ENCODE data around the gene ZNF665. TPM values are rescaled to one million over a fixed set of nuclear protein-coding genes. Genes with fewer than 3 reads are reported as not detected.
"Not testable (repeated sequence)": the region's sequence is repeated elsewhere in the genome, so short reads cannot be mapped to it uniquely, and the experiment has no call there.

ZNF665 gene
- total RNA-seq, result 1 to 10 TPM; 5.0 to 5.6 TPM
- 8.7 TPM for polyA plus RNA-seq

GRCh38 chr19:53192771-53193534 is at the start of gene ZNF665:
ZNF665 (minus strand) TSS chr19:53193358; CDS start chr19:53182898, 10,460 bp downstream.
- Histone ChIP-seq H3K4me3 (ENCODE audit: low read length) (peak within 1 kb of the TSS; percentile 93), H3K27me3 (ENCODE audit: insufficient read depth, low read length, poor library complexity, severe bottlenecking) (no peaks in the 10 kb centered on the region), H3K9me3 (ENCODE audit: low read length) (peaks cover 4% of the 10 kb centered on the region), H3K27ac (ENCODE audit: low read depth, low read length) (peak within 1 kb of the TSS; percentile 68), H3K36me3 (ENCODE audit: insufficient read depth, low read length) (no peaks in the 10 kb centered on the region), H3K4me1 (ENCODE audit: insufficient read depth, low read length) (peaks cover 9% of the 10 kb centered on the region)
- Mint-ChIP-seq H3K9me3 (peaks cover 0 to 20% (median 18%) of the 10 kb centered on the region in 5 donors), H3K27me3 (peaks cover 0 to 3% of the 10 kb centered on the region in 2 donors), H3K27ac (peak within 1 kb of the TSS; percentile 78 to 98 (median 92)), H3K36me3 (peaks cover 7 to 29% (median 21%) of the 10 kb centered on the region in 3 donors), H3K4me3 (peak within 1 kb of the TSS; percentile 84 to 99 (median 95)), H3K4me1 (peaks cover 38 to 51% (median 43%) of the 10 kb centered on the region in 3 donors)
- ChIA-PET CTCF (no interaction called here), POLR2A (interaction anchor here (0.6 kb wide), 1 partner anchor 1081 kb away, joined by 8 read pairs; no protein-coding TSS in a partner anchor)
- peak; percentile 67 to 91 (median 79) for DNase-seq

GRCh38 chr19:53237114-53237777 is 44.1 kb upstream of the ZNF665 start:
- H3K27ac Mint-ChIP-seq, result no peak overlapping the region
- Histone ChIP-seq H3K27ac (ENCODE audit: low read depth, low read length) (no peak overlapping the region), H3K9me3 (ENCODE audit: low read length) (peaks cover 24% of the 10 kb centered on the region), H3K27me3 (ENCODE audit: insufficient read depth, low read length, poor library complexity, severe bottlenecking) (no peaks in the 10 kb centered on the region), H3K4me3 (ENCODE audit: low read length) (no peak overlapping the region), H3K4me1 (ENCODE audit: insufficient read depth, low read length) (no peaks in the 10 kb centered on the region), H3K36me3 (ENCODE audit: insufficient read depth, low read length) (no peaks in the 10 kb centered on the region)
- CTCF ChIA-PET, result no interaction called here
- H3K4me3 Mint-ChIP-seq, result no peak overlapping the region
- peaks cover 55 to 96% (median 87%) of the 10 kb centered on the region in 5 donors for H3K9me3 Mint-ChIP-seq
- DNase-seq, result no peak
- peaks cover 23 to 64% (median 55%) of the 10 kb centered on the region in 3 donors for H3K36me3 Mint-ChIP-seq
- H3K4me1 Mint-ChIP-seq, result no peaks in the 10 kb centered on the region
- POLR2A ChIA-PET, result no interaction called here
- peaks cover 0 to 5% of the 10 kb centered on the region in 2 donors for H3K27me3 Mint-ChIP-seq

DNA sequence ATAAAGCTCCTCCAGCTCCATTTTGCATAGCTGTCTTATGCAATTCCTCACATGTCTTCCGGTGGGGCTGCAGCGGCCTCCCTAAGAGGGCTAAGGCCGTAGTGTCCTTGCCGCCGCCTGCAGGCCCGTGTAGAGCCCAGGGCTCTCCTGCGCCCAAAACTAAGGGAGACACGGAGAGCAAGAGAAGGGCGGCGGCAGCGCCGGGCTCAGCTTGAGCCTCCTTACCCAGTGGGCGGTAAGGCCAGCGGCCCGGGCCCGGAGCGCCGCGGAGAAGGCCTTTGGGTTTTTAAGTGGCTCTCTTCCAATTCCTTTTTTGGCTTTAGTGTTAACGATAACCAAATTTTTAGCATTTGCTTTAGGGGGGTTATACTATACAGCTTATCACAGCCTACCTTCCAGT is 31.4 kb upstream of the ZNF665 start:
- Mint-ChIP-seq H3K4me3 (no peak overlapping the region), H3K9me3 (peaks cover 39 to 82% (median 72%) of the 10 kb centered on the region in 5 donors), H3K36me3 (peaks cover 6 to 33% (median 21%) of the 10 kb centered on the region in 3 donors), H3K27ac (no peak overlapping the region), H3K27me3 (no peaks in the 10 kb centered on the region), H3K4me1 (no peaks in the 10 kb centered on the region)
- CTCF ChIA-PET, result no interaction called here
- H3K9me3 ChIP-seq (ENCODE audit: low read length), result peaks cover 14% of the 10 kb centered on the region
- DNase-seq, result no peak
- no peaks in the 10 kb centered on the region for H3K27me3 ChIP-seq (ENCODE audit: insufficient read depth, low read length, poor library complexity, severe bottlenecking)
- no peak overlapping the region for H3K4me3 ChIP-seq (ENCODE audit: low read length)
- H3K27ac ChIP-seq (ENCODE audit: low read depth, low read length), result no peak overlapping the region
- H3K36me3 ChIP-seq (ENCODE audit: insufficient read depth, low read length), result no peaks in the 10 kb centered on the region
- H3K4me1 ChIP-seq (ENCODE audit: insufficient read depth, low read length), result no peaks in the 10 kb centered on the region
- POLR2A ChIA-PET, result no interaction called here

GRCh38 chr19:53222716-53223115 is 29.6 kb upstream of the ZNF665 start:
- POLR2A ChIA-PET; H3K27ac Mint-ChIP-seq; H3K27me3 Mint-ChIP-seq; DNase-seq; H3K4me1 ChIP-seq (ENCODE audit: insufficient read depth, low read length); H3K4me3 Mint-ChIP-seq; H3K36me3 ChIP-seq (ENCODE audit: insufficient read depth, low read length); H3K27ac ChIP-seq (ENCODE audit: low read depth, low read length); H3K4me1 Mint-ChIP-seq; H3K27me3 ChIP-seq (ENCODE audit: insufficient read depth, low read length, poor library complexity, severe bottlenecking); CTCF ChIA-PET; H3K4me3 ChIP-seq (ENCODE audit: low read length): not testable (repeated sequence)
- peaks cover 8 to 34% (median 29%) of the 10 kb centered on the region in 3 donors for H3K36me3 Mint-ChIP-seq
- peaks cover 44 to 82% (median 73%) of the 10 kb centered on the region in 5 donors for H3K9me3 Mint-ChIP-seq
- peaks cover 22% of the 10 kb centered on the region for H3K9me3 ChIP-seq (ENCODE audit: low read length)

DNA sequence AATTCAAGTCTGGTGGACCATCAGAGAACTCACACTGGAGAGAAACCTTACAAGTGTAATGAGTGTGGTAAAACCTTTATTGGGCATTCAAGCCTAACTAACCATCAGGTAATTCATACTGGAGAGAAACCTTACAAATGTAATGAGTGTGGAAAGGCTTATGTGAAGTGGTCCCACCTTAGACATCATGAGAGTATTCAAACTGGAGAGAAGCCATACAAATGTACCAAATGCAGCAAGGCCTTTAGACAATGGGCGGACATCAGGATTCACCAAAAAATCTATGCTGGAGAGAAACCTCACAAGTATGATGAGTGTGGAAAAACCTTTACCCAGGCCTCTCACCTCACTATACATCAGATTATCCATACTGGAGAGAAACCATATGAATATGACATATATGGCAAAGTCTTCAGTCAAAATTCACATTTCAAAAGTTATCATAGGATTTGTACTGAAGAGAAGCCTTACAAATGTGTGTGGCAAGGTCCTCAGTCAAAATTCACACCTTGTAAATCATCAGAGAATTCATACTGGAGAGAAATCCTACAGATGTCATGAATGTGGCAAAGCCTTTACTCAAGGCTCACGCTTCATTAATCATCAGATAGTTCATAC is 19.7 kb upstream of the ZNF665 start:
- CTCF ChIA-PET, result no interaction called here
- Mint-ChIP-seq H3K9me3 (peaks cover 50 to 97% (median 93%) of the 10 kb centered on the region in 5 donors), H3K4me3 (no peak overlapping the region), H3K36me3 (peaks cover 14 to 69% (median 64%) of the 10 kb centered on the region in 3 donors), H3K4me1 (no peaks in the 10 kb centered on the region), H3K27ac (no peak overlapping the region), H3K27me3 (no peaks in the 10 kb centered on the region)
- DNase-seq, result no peak
- Histone ChIP-seq H3K4me1 (ENCODE audit: insufficient read depth, low read length) (no peaks in the 10 kb centered on the region), H3K27ac (ENCODE audit: low read depth, low read length) (no peak overlapping the region), H3K36me3 (ENCODE audit: insufficient read depth, low read length) (peaks cover 12% of the 10 kb centered on the region), H3K9me3 (ENCODE audit: low read length) (peaks cover 86% of the 10 kb centered on the region), H3K4me3 (ENCODE audit: low read length) (peak overlapping the region; percentile 20), H3K27me3 (ENCODE audit: insufficient read depth, low read length, poor library complexity, severe bottlenecking) (no peaks in the 10 kb centered on the region)
- POLR2A ChIA-PET, result no interaction called here

DNA sequence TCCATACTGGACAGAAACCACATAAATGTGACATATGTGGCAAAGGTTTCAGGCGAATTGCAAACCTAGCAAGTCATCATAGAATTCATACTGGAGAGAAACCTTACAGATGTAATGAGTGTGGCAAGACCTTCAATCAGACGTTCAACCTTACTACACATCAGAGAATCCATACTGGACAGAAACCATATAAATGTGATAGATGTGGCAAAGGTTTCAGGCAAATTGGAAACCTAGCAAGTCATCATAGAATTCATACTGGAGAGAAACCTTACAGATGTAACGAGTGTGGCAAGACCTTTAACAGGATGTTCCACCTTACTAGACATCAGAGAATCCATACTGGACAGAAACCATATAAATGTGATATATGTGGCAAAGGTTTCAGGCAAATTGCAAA is 18.4 kb upstream of the ZNF665 start:
- CTCF ChIA-PET; H3K27ac ChIP-seq (ENCODE audit: low read depth, low read length); DNase-seq; H3K27ac Mint-ChIP-seq; POLR2A ChIA-PET; H3K4me3 Mint-ChIP-seq; H3K4me1 ChIP-seq (ENCODE audit: insufficient read depth, low read length); H3K4me1 Mint-ChIP-seq; H3K27me3 Mint-ChIP-seq; H3K27me3 ChIP-seq (ENCODE audit: insufficient read depth, low read length, poor library complexity, severe bottlenecking): not testable (repeated sequence)
- H3K36me3 Mint-ChIP-seq, result peaks cover 23 to 80% (median 74%) of the 10 kb centered on the region in 3 donors
- H3K9me3 ChIP-seq (ENCODE audit: low read length), result peaks cover 76% of the 10 kb centered on the region
- H3K4me3 ChIP-seq (ENCODE audit: low read length), result peak overlapping the region; percentile 2
- H3K36me3 ChIP-seq (ENCODE audit: insufficient read depth, low read length), result peaks cover 12% of the 10 kb centered on the region
- H3K9me3 Mint-ChIP-seq, result peaks cover 59 to 98% (median 97%) of the 10 kb centered on the region in 5 donors

- Histone ChIP-seq H3K27me3 (ENCODE audit: insufficient read depth, low read length, poor library complexity, severe bottlenecking) (no peaks in the 10 kb centered on the region), H3K27ac (ENCODE audit: low read depth, low read length) (peak overlapping the region; percentile 93), H3K4me3 (ENCODE audit: low read length) (peak overlapping the region; percentile 95), H3K4me1 (ENCODE audit: insufficient read depth, low read length) (peaks cover 11% of the 10 kb centered on the region), H3K9me3 (ENCODE audit: low read length) (peaks cover 13% of the 10 kb centered on the region), H3K36me3 (ENCODE audit: insufficient read depth, low read length) (peaks cover 4% of the 10 kb centered on the region)
- ChIA-PET POLR2A (interaction anchor here (1.0 to 1.4 kb wide), 2 partner anchors 235 to 324 kb away, joined by 3 to 5 read pairs; partner anchors contain the start of gene ZNF816), CTCF (no interaction called here)
- Mint-ChIP-seq H3K36me3 (peaks cover 17 to 50% (median 45%) of the 10 kb centered on the region in 3 donors), H3K9me3 (peaks cover 10 to 53% (median 44%) of the 10 kb centered on the region in 5 donors), H3K27me3 (peaks cover 0 to 6% of the 10 kb centered on the region in 2 donors), H3K27ac (peak overlapping the region; percentile 82 to 100 (median 99)), H3K4me1 (peaks cover 41 to 65% (median 42%) of the 10 kb centered on the region in 3 donors), H3K4me3 (peak overlapping the region; percentile 88 to 100 (median 99))
- DNase-seq, result peak; percentile 88 to 99 (median 92)
These were observed 3.7 kb upstream of the ZNF665 start for GRCh38 chr19:53196777-53197396.

All from CD8-positive, alpha-beta memory T cell (primary cell).